Liver (tissue), 3 donors: Measurements from ENCODE around the gene NCK1.

Experiments
- CTCF ChIP-seq: fragments of 150-350 bp; IDR thresholded peaks from 2 replicates; pipeline ENCODE4 v1.5.1; 2017; ENCODE audit warnings: improper control_type of control experiment, low read depth, low read length; ENCODE audit not compliant: missing input control
- EGR1 ChIP-seq, 2 donors: IDR thresholded peaks; 2 replicates each; pipeline ENCODE4 v1.6.1; 2016 to 2018; ENCODE audit warnings: antibody characterized with exemption in 2 of 2, low read depth in 2 of 2
- FOXA1 ChIP-seq: IDR thresholded peaks from 2 replicates; pipeline ENCODE4 v1.6.1; 2016; ENCODE audit warnings: antibody characterized with exemption
- FOXA2 ChIP-seq: IDR thresholded peaks from 2 replicates; pipeline ENCODE4 v1.6.1; 2016; ENCODE audit warnings: antibody characterized with exemption
- GABPA ChIP-seq, 2 donors: IDR thresholded peaks in 1 of 2; conservative IDR thresholded peaks in 1 of 2; 2 replicates each; pipeline ENCODE4 v1.6.1; 2016; ENCODE audit warnings: antibody characterized with exemption in 2 of 2, mild to moderate bottlenecking in 1 of 2, moderate library complexity in 1 of 2
- JUND ChIP-seq, 2 donors: IDR thresholded peaks; 2 replicates each; pipeline ENCODE4 v1.6.1; 2016; ENCODE audit warnings: antibody characterized with exemption in 2 of 2
- MAX ChIP-seq: IDR thresholded peaks from 2 replicates; pipeline ENCODE4 v1.6.1; 2016; ENCODE audit warnings: antibody characterized with exemption
- RAD21 ChIP-seq, 2 donors: IDR thresholded peaks; 2 replicates each; pipeline ENCODE4 v1.6.1; 2016; ENCODE audit warnings: antibody characterized with exemption in 2 of 2, mild to moderate bottlenecking in 2 of 2
- REST ChIP-seq: IDR thresholded peaks from 2 replicates; pipeline ENCODE4 v1.6.1; 2016; ENCODE audit warnings: antibody characterized with exemption, mild to moderate bottlenecking
- RXRA ChIP-seq, 2 donors: IDR thresholded peaks; 2 replicates each; pipeline ENCODE4 v1.6.1; 2017 to 2018; ENCODE audit warnings: antibody characterized with exemption in 2 of 2, mild to moderate bottlenecking in 1 of 2
- SP1 ChIP-seq: IDR thresholded peaks from 2 replicates; pipeline ENCODE4 v1.6.1; 2018; ENCODE audit warnings: antibody characterized with exemption, mild to moderate bottlenecking
- TAF1 ChIP-seq: conservative IDR thresholded peaks from 2 replicates; pipeline ENCODE4 v1.6.1; 2016; ENCODE audit warnings: antibody characterized with exemption, mild to moderate bottlenecking
- YY1 ChIP-seq: IDR thresholded peaks from 2 replicates; pipeline ENCODE4 v1.6.1; 2016; ENCODE audit warnings: antibody characterized with exemption, mild to moderate bottlenecking
- ZBTB33 ChIP-seq: IDR thresholded peaks from 2 replicates; pipeline ENCODE4 v1.6.1; 2016; ENCODE audit warnings: antibody characterized with exemption
- donor health status: healthy.
- donor health status: healthy.

DNA sequence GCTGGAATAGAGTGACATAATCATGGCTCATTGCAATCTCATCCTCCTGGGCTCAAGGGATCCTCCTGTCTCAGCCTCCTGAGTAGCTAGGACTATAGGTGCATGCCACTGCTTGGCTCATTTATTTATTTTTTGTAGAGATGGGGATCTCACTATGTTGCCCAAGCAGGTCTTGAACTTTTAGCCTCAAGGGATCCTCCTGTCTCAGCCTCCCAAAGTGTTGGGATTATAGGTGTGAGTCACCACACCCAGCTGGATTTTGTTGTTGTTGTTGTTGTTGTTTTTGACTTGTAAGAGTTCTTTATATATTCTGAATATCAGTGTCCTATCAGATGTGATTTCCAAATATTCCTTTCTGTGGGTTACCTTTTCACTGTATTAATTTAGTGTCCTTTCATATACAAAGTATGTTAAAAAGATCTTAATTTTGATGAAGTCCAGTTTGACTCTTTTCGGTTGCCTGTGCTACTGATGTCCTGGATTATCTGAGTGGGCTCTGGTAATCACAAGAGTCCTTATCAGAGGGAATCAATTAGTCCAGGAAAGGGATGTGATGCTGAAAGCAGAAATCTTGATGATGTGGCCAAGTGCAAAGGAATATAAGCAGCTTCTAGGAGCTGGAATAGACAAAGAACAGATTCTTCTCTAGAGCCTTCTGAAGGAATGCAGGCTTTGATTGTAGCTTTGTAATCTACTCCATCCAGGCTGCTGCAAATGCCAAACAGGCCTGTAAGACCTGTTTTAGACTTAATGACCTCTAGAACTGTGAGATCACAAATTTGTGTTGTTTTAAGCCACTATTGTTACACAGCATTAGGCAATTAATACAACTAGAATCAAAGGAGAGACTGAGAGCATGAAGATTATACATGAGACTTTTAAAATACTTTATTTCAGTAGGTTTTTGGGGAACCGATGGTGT is 30.2 kb downstream of the NCK1 start:
- TF ChIP-seq RXRA (IDR thresholded peaks at IDR 0.05) (no peak), CTCF (no peak), MAX (no peak), ZBTB33 (no peak), RAD21 (IDR thresholded peaks at IDR 0.05) (no peak), TAF1 (no peak), REST (no peak), JUND (IDR thresholded peaks at IDR 0.05) (no peak), GABPA (IDR thresholded peaks at IDR 0.05 in 1 of 2, conservative IDR thresholded peaks at IDR 0.05 in 1 of 2) (no peak), SP1 (no peak), FOXA2 (no peak), YY1 (no peak), EGR1 (IDR thresholded peaks at IDR 0.05; ENCODE audit: low read depth in 2 of 2) (no peak), FOXA1 (no peak)
